Small intestine (tissue), 7 donors: ENCODE measurements around the gene WFDC5. TPM values are rescaled to one million over a fixed set of nuclear protein-coding genes. Genes with fewer than 3 reads are reported as not detected.

ENCODE experiments used
- DNase-seq, 2 donors: peaks; one replicate each; pipeline versions ENCODE4 v3.0.0 to v3.0.0-alpha.2; 2013
- FAIRE-seq: peaks from 2 replicates; lab custom pipeline; 2012; peaks lifted over from hg19 to GRCh38; lab: Jason Lieb, UNC
- H3K27ac ChIP-seq, 3 donors: one replicate each; pipeline ENCODE4 v1.5.1; 2013; ENCODE audit warnings: low read length in 2 of 3, mild to moderate bottlenecking in 2 of 3, control low read depth in 1 of 3, inconsistent platforms in 1 of 3, low read depth in 1 of 3, moderate library complexity in 1 of 3
- H3K27me3 ChIP-seq, 3 donors: one replicate each; pipeline ENCODE4 v1.6.1; 2013; ENCODE audit warnings: low read length in 3 of 3, inconsistent platforms in 1 of 3; ENCODE audit not compliant: control insufficient read depth in 3 of 3, insufficient read depth in 3 of 3
- H3K36me3 ChIP-seq, 3 donors: one replicate each; pipeline ENCODE4 v1.6.1; 2013; ENCODE audit warnings: low read length in 3 of 3, inconsistent platforms in 1 of 3, low read depth in 1 of 3, mild to moderate bottlenecking in 1 of 3, moderate library complexity in 1 of 3; ENCODE audit not compliant: control insufficient read depth in 3 of 3, insufficient read depth in 2 of 3
- H3K4me1 ChIP-seq, 3 donors: one replicate each; pipeline ENCODE4 v1.6.1; 2013; ENCODE audit warnings: low read length in 2 of 3, inconsistent platforms in 1 of 3, low read depth in 1 of 3, mild to moderate bottlenecking in 1 of 3, moderate library complexity in 1 of 3; ENCODE audit not compliant: control insufficient read depth in 3 of 3, insufficient read depth in 2 of 3
- H3K4me3 ChIP-seq, 3 donors: one replicate each; pipeline ENCODE4 v1.5.1; 2013; ENCODE audit warnings: low read length in 3 of 3, control low read depth in 1 of 3, inconsistent platforms in 1 of 3, low read depth in 1 of 3, mild to moderate bottlenecking in 1 of 3, moderate library complexity in 1 of 3
- H3K9me3 ChIP-seq, 2 donors: one replicate each; pipeline ENCODE4 v1.6.1; 2013; ENCODE audit warnings: low read depth in 1 of 2, low read length in 1 of 2; ENCODE audit not compliant: control insufficient read depth in 2 of 2, insufficient read depth in 1 of 2
- WGBS, 3 donors: extraction: QIAGEN DNeasy Blood & Tissue Kit; methylation state at CpG; one replicate each; pipeline ENCODE4 v1.1.7; 2013; 5-methylcytosine and 5-hydroxymethylcytosine counted together
- polyA plus RNA-seq, 4 donors: library from polyadenylated mRNA; stranded (reverse) in 3 of 4; unstranded in 1 of 4; fragments of 200-250 nt in 3 of 4; fragments of 120-200 nt in 1 of 4; gene quantifications; one replicate each; pipeline versions ENCODE4 v1.2.1 to v1.2.3, GENCODE V29; 2013
- donor health status: healthy with polysubstance abuse.
- donor health status: control.
- donor health status: control.
- donor health status: Bipolar disorder and iron deficiency.
- donor health status: healthy.

WFDC5 gene
- polyA plus RNA-seq, 4 donors = 0.12 TPM; not detected in 3

DNA sequence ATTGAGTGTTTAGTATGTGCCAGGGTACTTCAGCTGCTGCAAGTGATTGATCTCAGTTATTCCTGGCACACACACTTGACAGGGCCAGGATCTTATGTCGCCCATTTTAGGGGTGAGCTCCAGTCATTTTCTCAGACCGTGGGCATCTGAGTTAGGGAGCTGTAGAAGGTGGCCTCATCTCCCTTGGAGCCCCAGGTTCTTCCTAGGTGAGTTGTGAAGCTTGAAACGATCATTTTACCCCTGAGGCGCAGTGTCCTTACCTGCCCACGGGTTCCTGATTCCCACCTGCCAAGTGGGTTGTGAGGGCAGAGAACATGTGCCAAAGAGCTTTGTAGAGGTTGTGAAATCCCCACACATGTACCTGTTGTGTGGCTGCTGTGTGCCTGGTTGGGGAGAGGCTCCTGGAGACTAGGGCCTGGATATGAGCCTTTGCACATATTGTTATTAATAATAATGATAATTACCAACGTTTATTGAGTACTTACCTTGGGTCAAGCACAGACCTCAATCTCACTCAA, 13.6 kb downstream of the WFDC5 start:
- Histone ChIP-seq H3K27ac (no peak overlapping the region), H3K4me3 (no peak overlapping the region), H3K4me1 (peaks cover 0 to 7% (median 2%) of the 10 kb centered on the region in 3 donors), H3K9me3 (no peaks in the 10 kb centered on the region), H3K27me3 (peaks cover 0 to 61% (median 11%) of the 10 kb centered on the region in 3 donors), H3K36me3 (no peaks in the 10 kb centered on the region)
- DNase-seq (no peak), FAIRE-seq (no peak)
- WGBS, 3 donors = 61 to 70% (median 64%) methylated on average over 6 of the region's 6 CpGs

DNA sequence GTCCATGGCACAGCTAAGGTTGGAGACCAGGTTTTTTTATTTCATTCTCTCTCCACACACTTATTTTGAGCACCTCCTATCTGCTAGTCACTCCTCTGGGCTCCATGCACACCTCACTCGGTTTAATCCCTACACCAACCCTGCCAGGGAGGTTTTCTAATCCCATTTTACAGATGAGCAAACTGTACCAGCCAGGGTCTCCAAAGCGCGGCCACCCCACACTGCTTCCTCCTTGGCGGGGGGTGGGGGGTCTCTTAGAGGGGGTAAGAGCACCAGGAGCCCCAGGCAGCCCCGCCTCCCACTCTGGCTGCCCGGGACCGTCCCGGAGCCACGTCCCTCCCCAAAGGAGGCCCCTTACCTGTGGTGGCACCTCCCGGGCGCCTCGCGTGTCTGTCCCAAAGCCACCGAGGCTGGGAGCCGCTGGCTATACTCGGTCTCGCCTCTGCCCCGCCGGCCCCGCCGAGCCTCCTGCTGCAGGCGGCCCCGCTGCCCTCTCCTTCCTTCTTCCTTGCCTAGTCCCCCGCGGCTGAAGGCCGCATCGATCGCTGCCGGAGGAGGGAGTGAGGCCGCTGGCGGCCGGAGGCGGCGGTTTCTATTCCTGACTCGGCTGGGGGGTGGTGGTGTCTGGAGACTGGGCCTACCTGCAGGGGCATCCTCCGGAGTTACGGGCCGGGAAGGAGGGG, 14.3 kb downstream of the WFDC5 start, which contains the start of gene KCNS1:
KCNS1 (minus strand) TSS at position 565 of the 683 bp plus-strand sequence. CDS start 1,891 bp downstream, outside the sequence.
- H3K9me3 ChIP-seq = no peaks in the 10 kb centered on the region
- H3K27me3 ChIP-seq = peaks cover 0 to 57% (median 14%) of the 10 kb centered on the region in 3 donors
- H3K4me3 ChIP-seq = no peak within 1 kb of the TSS
- no peaks in the 10 kb centered on the region for H3K36me3 ChIP-seq
- DNase-seq (peak; percentile 21 to 53), FAIRE-seq (no peak)
- H3K4me1 ChIP-seq = peaks cover 0 to 7% (median 2%) of the 10 kb centered on the region in 3 donors
- no peak within 1 kb of the TSS for H3K27ac ChIP-seq
- WGBS, 3 donors = 6 to 9% (median 8%) methylated on average over 29 to 38 of the region's 38 CpGs

DNA sequence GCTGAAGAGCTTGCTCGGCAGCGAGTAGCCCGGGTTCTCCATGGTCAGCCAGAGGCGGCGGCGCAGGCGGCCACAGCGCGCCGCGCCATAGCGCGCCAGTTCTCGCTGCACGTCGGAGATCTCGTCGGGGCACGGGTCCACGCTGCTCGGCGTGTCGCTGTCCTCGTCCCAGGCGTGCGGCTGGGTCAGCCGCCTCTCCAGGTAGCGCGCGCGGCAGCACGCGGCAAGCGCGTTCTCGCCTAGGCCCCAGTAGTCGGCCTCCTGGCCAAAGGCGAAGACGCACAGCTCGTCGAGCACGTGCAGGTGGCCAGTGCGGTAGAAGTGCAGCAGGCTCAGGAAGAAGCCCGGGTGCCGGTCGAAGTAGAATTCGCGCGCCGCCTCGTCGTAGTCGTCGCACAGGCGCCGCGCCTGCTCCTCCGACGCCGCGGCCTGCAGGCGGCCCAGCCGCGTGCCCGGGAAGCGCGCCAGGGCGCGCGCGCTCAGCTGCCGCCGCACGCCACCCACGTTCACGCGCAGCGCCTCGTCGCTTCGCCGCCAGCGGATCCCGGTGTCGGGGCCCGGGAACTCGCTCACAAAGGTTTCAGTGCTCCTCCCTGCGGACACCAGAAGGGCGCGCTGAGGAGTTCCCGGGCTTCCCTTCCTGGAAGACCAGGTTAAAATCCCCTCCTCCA, 16.7 kb downstream of the WFDC5 start:
- DNase-seq = peak; percentile 36 to 74
- Histone ChIP-seq H3K4me3 (peak overlapping the region in 2 of 3 donors; percentile 7 to 27), H3K9me3 (no peaks in the 10 kb centered on the region), H3K27me3 (peaks cover 0 to 54% (median 14%) of the 10 kb centered on the region in 3 donors), H3K27ac (no peak overlapping the region), H3K36me3 (peaks cover 0 to 2% (median 0%) of the 10 kb centered on the region in 3 donors), H3K4me1 (peaks cover 0 to 7% (median 2%) of the 10 kb centered on the region in 3 donors)
- FAIRE-seq = no peak
- WGBS, 3 donors = 8 to 26% (median 25%) methylated on average over 64 to 91 of the region's 91 CpGs

DNA sequence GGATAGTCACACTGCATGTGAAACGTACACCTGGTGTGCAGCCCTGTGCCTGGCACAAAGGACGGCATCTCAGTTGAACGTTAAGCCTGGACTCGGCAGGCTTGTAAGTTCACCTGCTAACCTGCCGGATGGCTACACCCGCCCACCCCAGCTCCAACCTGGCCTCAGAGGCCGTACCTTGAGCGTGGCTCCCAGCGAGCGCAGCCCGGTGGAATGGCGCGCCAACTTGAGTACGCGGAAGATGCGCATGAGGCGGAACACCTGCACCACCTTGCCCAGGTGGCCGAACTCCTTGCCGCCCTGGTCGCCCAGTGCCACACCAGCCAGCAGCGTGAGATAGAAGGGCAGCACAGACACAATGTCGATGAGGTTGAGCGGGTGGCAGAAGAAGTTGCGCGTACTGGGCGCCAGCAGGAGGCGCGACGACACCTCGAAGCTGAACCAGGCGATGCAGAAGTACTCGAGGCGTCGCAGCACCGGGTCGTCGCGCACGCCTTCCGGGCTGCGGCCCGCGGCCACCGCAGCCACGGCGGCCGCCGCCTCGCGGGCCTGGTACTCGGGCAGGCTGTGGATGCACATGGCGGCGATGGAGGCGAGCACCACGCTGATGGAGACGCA, 17.4 kb downstream of the WFDC5 start:
- Histone ChIP-seq H3K9me3 (no peaks in the 10 kb centered on the region), H3K36me3 (peaks cover 0 to 2% (median 0%) of the 10 kb centered on the region in 3 donors), H3K4me1 (peaks cover 0 to 7% (median 2%) of the 10 kb centered on the region in 3 donors), H3K27ac (no peak overlapping the region), H3K27me3 (peaks cover 0 to 51% (median 14%) of the 10 kb centered on the region in 3 donors), H3K4me3 (peak overlapping the region in 2 of 3 donors; percentile 7 to 27)
- 28 to 35% (median 35%) methylated on average over 53 to 56 of the region's 56 CpGs for WGBS, 3 donors
- DNase-seq = peak; percentile 53 to 85
- no peak for FAIRE-seq

DNA sequence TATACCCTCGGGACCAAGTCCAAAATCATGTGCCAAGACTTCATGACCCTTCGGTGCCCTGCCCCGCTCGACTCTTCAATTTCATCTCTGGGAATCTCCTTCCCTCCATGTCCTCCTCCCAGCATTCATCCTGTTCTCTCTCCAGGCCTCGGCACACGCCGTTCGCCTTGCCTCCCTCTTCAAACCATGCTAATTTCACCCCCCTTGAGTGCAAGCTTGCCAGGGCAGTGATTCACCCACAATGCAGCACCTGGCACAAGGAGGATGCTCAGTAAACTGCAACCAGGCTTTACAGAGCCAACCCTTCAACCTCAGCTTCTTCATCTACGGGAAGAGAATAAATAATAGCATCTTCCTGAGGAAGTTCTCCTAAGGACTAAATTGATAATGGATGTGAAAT, 18.2 kb downstream of the WFDC5 start:
- DNase-seq (no peak), FAIRE-seq (no peak)
- peaks cover 0 to 50% (median 14%) of the 10 kb centered on the region in 3 donors for H3K27me3 ChIP-seq
- H3K4me1 ChIP-seq = peaks cover 0 to 7% (median 2%) of the 10 kb centered on the region in 3 donors
- H3K9me3 ChIP-seq = no peaks in the 10 kb centered on the region
- H3K27ac ChIP-seq = no peak overlapping the region
- 72 to 84% (median 81%) methylated on average over 9 of the region's 9 CpGs for WGBS, 3 donors
- no peak overlapping the region for H3K4me3 ChIP-seq
- H3K36me3 ChIP-seq = peaks cover 0 to 2% (median 0%) of the 10 kb centered on the region in 3 donors

DNA sequence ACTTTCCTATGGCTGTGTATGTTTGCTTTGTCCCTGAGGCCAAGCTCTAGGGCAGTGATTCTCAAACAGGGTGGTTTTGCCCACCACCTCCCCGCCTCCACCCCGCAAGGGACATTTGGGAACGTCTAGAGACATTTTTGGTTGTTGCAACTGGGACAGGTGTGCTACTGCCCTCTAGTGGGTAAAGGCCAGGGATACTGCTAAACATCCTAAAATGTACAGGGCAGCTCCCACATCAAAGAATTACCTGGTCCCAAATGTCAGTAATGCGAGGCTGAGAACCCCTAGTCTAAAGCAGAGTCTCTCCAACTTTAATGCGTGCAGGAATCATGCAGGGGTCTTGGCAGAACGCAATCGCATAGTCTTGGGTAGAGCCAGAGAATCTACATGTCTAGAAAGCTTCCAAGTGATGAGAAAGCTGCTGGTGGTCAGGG, 19.2 kb downstream of the WFDC5 start:
- peaks cover 0 to 3% (median under 1%) of the 10 kb centered on the region in 3 donors for H3K4me1 ChIP-seq
- peaks cover 0 to 2% (median 0%) of the 10 kb centered on the region in 3 donors for H3K36me3 ChIP-seq
- FAIRE-seq (no peak), DNase-seq (peak; percentile 46)
- H3K9me3 ChIP-seq = no peaks in the 10 kb centered on the region
- H3K27me3 ChIP-seq = peaks cover 0 to 41% (median 14%) of the 10 kb centered on the region in 3 donors
- H3K4me3 ChIP-seq = no peak overlapping the region
- 6 to 12% (median 11%) methylated on average over 7 of the region's 7 CpGs for WGBS, 3 donors
- H3K27ac ChIP-seq = no peak overlapping the region

DNA sequence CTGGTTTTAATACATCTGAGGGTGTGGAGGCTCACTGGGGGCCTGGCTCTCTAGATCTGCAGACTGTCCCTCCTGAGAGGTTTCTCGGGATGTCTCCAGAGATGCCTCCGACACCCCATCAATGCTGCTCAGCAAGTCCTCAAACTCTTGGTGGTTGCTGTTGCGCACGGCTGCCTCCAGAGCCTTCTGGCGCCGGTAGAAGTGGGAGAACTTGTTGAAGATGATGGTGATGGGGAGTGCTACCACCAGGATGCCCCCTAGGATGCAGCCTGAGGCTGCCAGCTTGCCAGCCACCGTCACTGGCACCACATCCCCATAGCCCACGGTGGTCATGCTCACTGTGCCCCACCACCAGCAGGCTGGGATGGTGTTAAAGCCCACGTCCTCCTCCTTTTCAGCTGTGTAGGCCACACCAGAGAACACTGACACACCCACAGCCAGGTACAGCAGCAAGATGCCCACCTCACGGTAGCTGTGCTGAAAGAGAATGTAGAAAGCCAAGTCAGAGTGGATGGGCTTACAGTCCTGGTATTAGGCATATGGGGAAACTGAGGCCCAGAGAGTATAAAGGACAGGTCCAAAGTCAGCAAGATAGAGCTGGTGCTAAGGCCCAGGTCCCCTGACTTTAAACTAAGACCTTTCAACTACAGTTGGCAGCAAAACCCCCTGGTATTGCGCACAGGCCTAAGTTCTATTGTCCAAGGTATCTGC, 20.0 kb downstream of the WFDC5 start:
- Histone ChIP-seq H3K27me3 (peaks cover 0 to 33% (median 12%) of the 10 kb centered on the region in 3 donors), H3K4me1 (no peaks in the 10 kb centered on the region), H3K9me3 (no peaks in the 10 kb centered on the region), H3K4me3 (no peak overlapping the region), H3K36me3 (peaks cover 0 to 2% (median 0%) of the 10 kb centered on the region in 3 donors), H3K27ac (no peak overlapping the region)
- FAIRE-seq (no peak), DNase-seq (no peak)
- WGBS, 3 donors = 93 to 95% (median 94%) methylated on average over 11 of the region's 11 CpGs
